Astrocyte (in vitro differentiated cells and primary cell): ENCODE data around the gene SURF1.
"Not testable (repeated sequence)": the region's sequence is repeated elsewhere in the genome, so short reads cannot be mapped to it uniquely, and the experiment has no call there.

Experiments
- EZH2 ChIP-seq: IDR thresholded peaks from 2 replicates; pipeline ENCODE4 v1.6.1; 2012; ENCODE audit warnings: mild to moderate bottlenecking, low read length, inconsistent platforms; ENCODE audit not compliant: insufficient read depth
- TF ChIP-seq, protein P1 (sequence below): IDR thresholded peaks from 2 replicates; pipeline ENCODE4 v1.5.1; 2011; ENCODE audit warnings: low read depth, mild to moderate bottlenecking, inconsistent platforms, low read length, moderate library complexity; ENCODE audit not compliant: insufficient read depth

- TF ChIP-seq EZH2 = not testable (repeated sequence)
- TF ChIP-seq, protein P1, sequence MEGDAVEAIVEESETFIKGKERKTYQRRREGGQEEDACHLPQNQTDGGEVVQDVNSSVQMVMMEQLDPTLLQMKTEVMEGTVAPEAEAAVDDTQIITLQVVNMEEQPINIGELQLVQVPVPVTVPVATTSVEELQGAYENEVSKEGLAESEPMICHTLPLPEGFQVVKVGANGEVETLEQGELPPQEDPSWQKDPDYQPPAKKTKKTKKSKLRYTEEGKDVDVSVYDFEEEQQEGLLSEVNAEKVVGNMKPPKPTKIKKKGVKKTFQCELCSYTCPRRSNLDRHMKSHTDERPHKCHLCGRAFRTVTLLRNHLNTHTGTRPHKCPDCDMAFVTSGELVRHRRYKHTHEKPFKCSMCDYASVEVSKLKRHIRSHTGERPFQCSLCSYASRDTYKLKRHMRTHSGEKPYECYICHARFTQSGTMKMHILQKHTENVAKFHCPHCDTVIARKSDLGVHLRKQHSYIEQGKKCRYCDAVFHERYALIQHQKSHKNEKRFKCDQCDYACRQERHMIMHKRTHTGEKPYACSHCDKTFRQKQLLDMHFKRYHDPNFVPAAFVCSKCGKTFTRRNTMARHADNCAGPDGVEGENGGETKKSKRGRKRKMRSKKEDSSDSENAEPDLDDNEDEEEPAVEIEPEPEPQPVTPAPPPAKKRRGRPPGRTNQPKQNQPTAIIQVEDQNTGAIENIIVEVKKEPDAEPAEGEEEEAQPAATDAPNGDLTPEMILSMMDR = not testable (repeated sequence)
Measured at GRCh38 chr9:133391449-133391848, 35.2 kb upstream of the SURF1 start.
